Activated CD8-positive, alpha-beta T cell treated with anti-CD3 and anti-CD28 coated beads for 36 hours (primary cell): Measurements from ENCODE around the gene ZC3H18. TPM values are rescaled to one million over a fixed set of nuclear protein-coding genes. Genes with fewer than 3 reads are reported as not detected.

Source experiments
- ATAC-seq: fragments of 200-7000 bp; cut with Tn5 transposase; one replicate; pipeline ENCODE4 v1.10.0; 2021; ENCODE audit warnings: mild to moderate bottlenecking, moderate library complexity
- CTCF ChIA-PET: fragments of 350-600 bp; sonication (Branson Sonifier 250); formaldehyde crosslinking; loops from one replicate; lab custom pipeline; 2021; ENCODE audit warnings: antibody characterized with exemption; lab: Charles Lee
- POLR2A ChIA-PET: fragments of 350-600 bp; sonication (Branson Sonifier 250); formaldehyde crosslinking; loops from one replicate; lab custom pipeline; 2021; ENCODE audit warnings: antibody characterized with exemption; lab: Charles Lee
- DNase-seq: peaks from one replicate; pipeline ENCODE4 v3.0.0-alpha.2; 2020
- H3K27ac Mint-ChIP-seq: one replicate; pipeline ENCODE4 v1.8.0; 2021; ENCODE audit warnings: mild to moderate bottlenecking, mixed read lengths
- H3K27me3 Mint-ChIP-seq: one replicate; pipeline ENCODE4 v1.8.0; 2021; ENCODE audit warnings: mixed read lengths
- H3K36me3 Mint-ChIP-seq: one replicate; pipeline ENCODE4 v1.8.0; 2021; ENCODE audit warnings: low read depth, mixed read lengths
- H3K4me1 Mint-ChIP-seq: one replicate; pipeline ENCODE4 v1.8.0; 2021; ENCODE audit warnings: low read depth, mixed read lengths
- H3K4me3 Mint-ChIP-seq: one replicate; pipeline ENCODE4 v1.8.0; 2021; ENCODE audit warnings: mild to moderate bottlenecking, moderate library complexity, mixed read lengths
- H3K9me3 Mint-ChIP-seq: one replicate; pipeline ENCODE4 v1.8.0; 2021; ENCODE audit warnings: mixed read lengths
- intact Hi-C: fragments of 100-400 bp; cut with micrococcal nuclease; formaldehyde crosslinking; loops from one replicate; pipeline ENCODE4 v1.10.0; 2022
- total RNA-seq, 2 experiments: library from RNA; stranded (reverse); gene quantifications; one replicate each; pipeline ENCODE4 v1.2.3, GENCODE V29; 2021
- TF ChIP-seq, protein P1 (sequence below): fragments of 200-600 bp; IDR thresholded peaks from one replicate; pipeline ENCODE4 v1.8.0; 2022; ENCODE audit warnings: antibody characterized with exemption, mild to moderate bottlenecking

Gene ZC3H18
- 10 to 100 TPM; 67.7 to 73.5 TPM for total RNA-seq

DNA sequence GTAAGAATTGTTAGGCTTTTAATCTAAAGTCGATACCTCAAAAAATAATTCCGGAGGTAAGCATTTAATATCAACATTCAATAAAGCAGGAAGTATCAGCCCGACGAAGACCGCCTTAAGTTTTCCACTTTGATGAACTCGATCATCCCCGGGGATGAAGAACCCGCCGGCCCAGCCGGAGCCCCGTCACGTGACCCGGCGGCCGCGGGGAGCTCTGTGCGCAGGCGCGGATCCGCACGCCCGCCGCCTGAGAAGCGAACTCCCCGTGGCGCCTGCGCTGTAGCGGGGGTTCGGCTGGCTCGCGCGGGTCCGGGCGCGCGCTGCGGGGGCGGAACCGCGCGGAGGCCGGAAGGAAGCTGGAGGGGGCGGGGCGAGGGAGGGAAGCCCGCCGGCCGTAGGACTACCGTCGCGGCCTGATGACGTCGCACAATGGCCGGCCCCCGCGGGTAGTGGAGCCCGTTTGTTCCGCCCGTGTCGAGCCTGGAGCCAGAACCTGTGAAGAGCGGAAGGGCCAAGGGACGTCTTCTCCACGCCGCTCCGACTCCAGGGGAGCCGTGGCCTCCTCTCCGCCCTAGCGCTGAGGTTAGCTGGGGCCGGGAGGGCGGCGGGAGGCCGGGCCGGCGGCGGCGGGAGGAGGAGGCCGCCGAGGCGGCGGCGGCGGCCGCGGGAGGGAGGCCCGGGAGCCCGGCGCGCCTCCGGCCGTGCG lies at the start of gene ZC3H18:
Gene ZC3H18, plus strand, starts transcription at position 419 of the 706 bp plus-strand sequence. CDS start 6,721 bp downstream, outside the sequence.
- TF ChIP-seq, protein P1, sequence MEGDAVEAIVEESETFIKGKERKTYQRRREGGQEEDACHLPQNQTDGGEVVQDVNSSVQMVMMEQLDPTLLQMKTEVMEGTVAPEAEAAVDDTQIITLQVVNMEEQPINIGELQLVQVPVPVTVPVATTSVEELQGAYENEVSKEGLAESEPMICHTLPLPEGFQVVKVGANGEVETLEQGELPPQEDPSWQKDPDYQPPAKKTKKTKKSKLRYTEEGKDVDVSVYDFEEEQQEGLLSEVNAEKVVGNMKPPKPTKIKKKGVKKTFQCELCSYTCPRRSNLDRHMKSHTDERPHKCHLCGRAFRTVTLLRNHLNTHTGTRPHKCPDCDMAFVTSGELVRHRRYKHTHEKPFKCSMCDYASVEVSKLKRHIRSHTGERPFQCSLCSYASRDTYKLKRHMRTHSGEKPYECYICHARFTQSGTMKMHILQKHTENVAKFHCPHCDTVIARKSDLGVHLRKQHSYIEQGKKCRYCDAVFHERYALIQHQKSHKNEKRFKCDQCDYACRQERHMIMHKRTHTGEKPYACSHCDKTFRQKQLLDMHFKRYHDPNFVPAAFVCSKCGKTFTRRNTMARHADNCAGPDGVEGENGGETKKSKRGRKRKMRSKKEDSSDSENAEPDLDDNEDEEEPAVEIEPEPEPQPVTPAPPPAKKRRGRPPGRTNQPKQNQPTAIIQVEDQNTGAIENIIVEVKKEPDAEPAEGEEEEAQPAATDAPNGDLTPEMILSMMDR: no peak
- ChIA-PET CTCF (interaction anchor here (0.8 to 2.4 kb wide), 8 partner anchors 9 to 805 kb away, joined by 3 to 9 read pairs (median 4); partner anchors contain the start of gene KLHDC4), POLR2A (interaction anchor here (0.7 to 2.0 kb wide), 16 partner anchors 8 to 140 kb away, joined by 3 to 14 read pairs (median 4); partner anchors contain the start of gene ZFPM1)
- Mint-ChIP-seq H3K27ac (peak within 1 kb of the TSS; percentile 87), H3K4me1 (peaks cover 35% of the 10 kb centered on the region), H3K9me3 (no peaks in the 10 kb centered on the region), H3K27me3 (no peaks in the 10 kb centered on the region), H3K36me3 (peaks cover 16% of the 10 kb centered on the region), H3K4me3 (peak within 1 kb of the TSS; percentile 90)
- intact Hi-C loops: no loop called here
- ATAC-seq (peak; percentile 91), DNase-seq (peak; percentile 96)

GRCh38 chr16:88521674-88522073 lies 48.5 kb upstream of the ZC3H18 start:
- no peak overlapping the region for H3K27ac Mint-ChIP-seq
- H3K9me3 Mint-ChIP-seq: peaks cover 4% of the 10 kb centered on the region
- no peaks in the 10 kb centered on the region for H3K27me3 Mint-ChIP-seq
- CTCF ChIA-PET: no interaction called here
- POLR2A ChIA-PET: no interaction called here
- no peak overlapping the region for H3K4me3 Mint-ChIP-seq
- H3K36me3 Mint-ChIP-seq: peaks cover 4% of the 10 kb centered on the region
- DNase-seq: no peak
- no peak for ATAC-seq
- no peaks in the 10 kb centered on the region for H3K4me1 Mint-ChIP-seq
- TF ChIP-seq, protein P1: no peak
- intact Hi-C loops: no loop called here

GRCh38 chr16:88522276-88522949 lies 47.8 kb upstream of the ZC3H18 start:
- Mint-ChIP-seq H3K9me3 (peaks cover 3% of the 10 kb centered on the region), H3K4me1 (no peaks in the 10 kb centered on the region), H3K36me3 (peaks cover 4% of the 10 kb centered on the region), H3K4me3 (no peak overlapping the region), H3K27me3 (no peaks in the 10 kb centered on the region), H3K27ac (no peak overlapping the region)
- TF ChIP-seq, protein P1: no peak
- DNase-seq: no peak
- no peak for ATAC-seq
- ChIA-PET POLR2A (no interaction called here), CTCF (no interaction called here)
- intact Hi-C loops: no loop called here

- intact Hi-C loops: no loop called here
- CTCF ChIA-PET: no interaction called here
- no peaks in the 10 kb centered on the region for H3K4me1 Mint-ChIP-seq
These were observed 46.7 kb upstream of the ZC3H18 start for GRCh38 chr16:88523309-88524161.

More at GRCh38 chr16:88523309-88524161, 46.7 kb upstream of the ZC3H18 start:
- Mint-ChIP-seq H3K27me3 (no peaks in the 10 kb centered on the region), H3K4me3 (no peak overlapping the region), H3K9me3 (no peaks in the 10 kb centered on the region), H3K36me3 (peaks cover 4% of the 10 kb centered on the region), H3K27ac (no peak overlapping the region)
- DNase-seq: no peak
- POLR2A ChIA-PET: interaction anchor here (1.1 kb wide), 1 partner anchor 9 kb away, joined by 3 read pairs; no protein-coding TSS in a partner anchor
- no peak for ATAC-seq
- TF ChIP-seq, protein P1: no peak
